MM.1S (cell line): ENCODE results near the gene IRF1.

ENCODE experiments used
- CTCF ChIP-seq: fragments of 300-600 bp; sonication (generic); IDR thresholded peaks from 2 replicates; pipeline ENCODE4 v1.5.1; 2016; ENCODE audit warnings: antibody characterized with exemption, low read length, mixed read lengths
- EZH2 ChIP-seq: fragments of 300-600 bp; sonication (generic); optimal IDR thresholded peaks from 2 replicates; pipeline ENCODE3; 2017; ENCODE audit warnings: low read depth, mild to moderate bottlenecking, antibody characterized with exemption, low read length, mixed read lengths
- EZH2phosphoT487 ChIP-seq: fragments of 300-600 bp; sonication (generic); IDR thresholded peaks from 2 replicates; pipeline ENCODE4 v1.6.1; 2018; ENCODE audit warnings: antibody characterized with exemption, low read length

DNA sequence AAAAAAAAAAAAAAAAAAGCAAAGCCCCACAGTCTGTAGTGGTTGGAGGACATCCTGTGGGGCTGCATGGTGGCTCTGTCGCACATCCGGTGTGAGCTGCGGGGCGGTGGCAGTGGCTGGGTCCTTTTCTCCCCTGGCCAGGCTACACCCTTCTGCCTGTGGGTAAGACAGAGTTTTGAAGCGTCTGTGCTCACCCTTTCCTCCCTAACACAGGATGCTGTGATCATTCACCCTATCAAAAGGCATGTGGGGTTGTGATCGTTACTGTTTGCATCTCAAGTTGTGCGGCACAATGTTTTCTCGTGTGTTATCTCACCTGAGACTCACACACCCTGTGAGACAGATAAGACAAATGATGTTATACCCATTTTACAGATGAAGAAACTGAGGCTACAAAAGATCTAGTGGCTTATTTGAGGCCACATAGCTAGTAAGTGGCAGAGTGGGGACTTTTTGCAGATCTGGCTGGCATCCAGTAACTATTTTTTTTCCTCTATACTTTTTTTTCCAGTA, 17.5 kb downstream of the IRF1 start:
- TF ChIP-seq CTCF: no peak
- TF ChIP-seq EZH2phosphoT487: no peak
- TF ChIP-seq EZH2: no peak
